Measurements from ENCODE around the gene NOS1.

GRCh38 chr12:117225179-117225578 lies 136.2 kb downstream of the NOS1 start:
- TF ChIP-seq CTCF (IDR thresholded peaks at IDR 0.05 in 4 of 5, conservative IDR thresholded peaks at IDR 0.05 in 1 of 5) (no peak), POLR2A (IDR thresholded peaks at IDR 0.05) (no peak)
